Measurements from ENCODE around the gene WNT7B. TPM values are rescaled to one million over a fixed set of nuclear protein-coding genes. Genes with fewer than 3 reads are reported as not detected.

Gene WNT7B
- polyA plus RNA-seq, 2 donors = 6.6 to 6.8 TPM

- peaks cover 0 to 7% of the 10 kb centered on the region in 2 donors for H3K27me3 ChIP-seq (ENCODE audit: control insufficient read depth in 1 of 2, insufficient read depth in 2 of 2, low read length in 2 of 2)
- WGBS, 2 donors = 93 to 94% methylated on average over 10 of the region's 10 CpGs
These were observed 8.8 kb downstream of the WNT7B start for GRCh38 chr22:45968003-45968650.

GRCh38 chr22:45966895-45967365 lies 10.0 kb downstream of the WNT7B start:
- H3K36me3 ChIP-seq (ENCODE audit: control insufficient read depth in 2 of 2, insufficient read depth in 2 of 2, low read length in 1 of 2) = peaks cover 0 to 3% of the 10 kb centered on the region in 2 donors
- no peak overlapping the region for H3K27ac ChIP-seq (ENCODE audit: low read depth in 2 of 2, low read length in 1 of 2)
- H3K27me3 ChIP-seq (ENCODE audit: control insufficient read depth in 1 of 2, insufficient read depth in 2 of 2, low read length in 2 of 2) = peaks cover 0 to 7% of the 10 kb centered on the region in 2 donors
- no peaks in the 10 kb centered on the region for H3K9me3 ChIP-seq (ENCODE audit: control insufficient read depth in 2 of 2, insufficient read depth in 1 of 2, low read depth in 1 of 2, low read length in 1 of 2)
- WGBS, 2 donors = 59 to 76% methylated on average over 17 of the region's 17 CpGs
- H3K4me3 ChIP-seq (ENCODE audit: low read depth in 1 of 2, low read length in 2 of 2) = no peak overlapping the region
- H3K4me1 ChIP-seq (ENCODE audit: control insufficient read depth in 2 of 2, insufficient read depth in 2 of 2, low read length in 1 of 2) = peaks cover 4 to 10% of the 10 kb centered on the region in 2 donors

More at GRCh38 chr22:45968003-45968650, 8.8 kb downstream of the WNT7B start:
- Histone ChIP-seq H3K4me3 (ENCODE audit: low read depth in 1 of 2, low read length in 2 of 2) (no peak overlapping the region), H3K9me3 (ENCODE audit: control insufficient read depth in 2 of 2, insufficient read depth in 1 of 2, low read depth in 1 of 2, low read length in 1 of 2) (no peaks in the 10 kb centered on the region), H3K36me3 (ENCODE audit: control insufficient read depth in 2 of 2, insufficient read depth in 2 of 2, low read length in 1 of 2) (peaks cover 0 to 3% of the 10 kb centered on the region in 2 donors), H3K27ac (ENCODE audit: low read depth in 2 of 2, low read length in 1 of 2) (no peak overlapping the region), H3K4me1 (ENCODE audit: control insufficient read depth in 2 of 2, insufficient read depth in 2 of 2, low read length in 1 of 2) (peaks cover 6 to 13% of the 10 kb centered on the region in 2 donors)

GRCh38 chr22:45966320-45966894 lies 10.6 kb downstream of the WNT7B start:
- WGBS, 2 donors = 61 to 63% methylated on average over 19 of the region's 19 CpGs
- H3K27me3 ChIP-seq (ENCODE audit: control insufficient read depth in 1 of 2, insufficient read depth in 2 of 2, low read length in 2 of 2) = peaks cover 0 to 2% of the 10 kb centered on the region in 2 donors

DNA sequence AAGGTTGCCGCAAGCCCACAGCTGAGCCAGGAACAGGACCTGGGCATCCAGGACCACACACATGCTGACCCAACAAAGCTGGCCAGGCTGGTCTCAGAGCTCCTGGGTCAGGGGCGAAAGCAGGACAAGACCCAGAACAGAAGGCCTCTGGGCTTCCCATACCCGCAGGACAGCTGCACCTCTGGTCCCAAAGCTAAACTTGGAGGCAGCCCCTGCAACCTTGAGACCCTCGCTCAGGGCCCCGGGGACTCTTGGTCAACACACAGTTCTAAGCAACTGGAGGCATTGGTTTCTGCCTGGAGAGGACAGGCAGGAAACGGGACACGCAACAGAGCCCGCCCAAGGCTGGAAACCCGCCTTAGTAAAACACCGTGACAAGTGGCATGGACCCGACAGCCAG lies 11.4 kb downstream of the WNT7B start:
- H3K27me3 ChIP-seq (ENCODE audit: control insufficient read depth in 1 of 2, insufficient read depth in 2 of 2, low read length in 2 of 2) = no peaks in the 10 kb centered on the region
- H3K4me3 ChIP-seq (ENCODE audit: low read depth in 1 of 2, low read length in 2 of 2) = no peak overlapping the region
- no peaks in the 10 kb centered on the region for H3K9me3 ChIP-seq (ENCODE audit: control insufficient read depth in 2 of 2, insufficient read depth in 1 of 2, low read depth in 1 of 2, low read length in 1 of 2)
- H3K4me1 ChIP-seq (ENCODE audit: control insufficient read depth in 2 of 2, insufficient read depth in 2 of 2, low read length in 1 of 2) = peaks cover 3 to 4% of the 10 kb centered on the region in 2 donors
- no peak overlapping the region for H3K27ac ChIP-seq (ENCODE audit: low read depth in 2 of 2, low read length in 1 of 2)
- 85 to 92% methylated on average over 11 of the region's 11 CpGs for WGBS, 2 donors
- no peaks in the 10 kb centered on the region for H3K36me3 ChIP-seq (ENCODE audit: control insufficient read depth in 2 of 2, insufficient read depth in 2 of 2, low read length in 1 of 2)

More at GRCh38 chr22:45966320-45966894, 10.6 kb downstream of the WNT7B start:
- Histone ChIP-seq H3K4me1 (ENCODE audit: control insufficient read depth in 2 of 2, insufficient read depth in 2 of 2, low read length in 1 of 2) (peaks cover 3 to 5% of the 10 kb centered on the region in 2 donors), H3K4me3 (ENCODE audit: low read depth in 1 of 2, low read length in 2 of 2) (no peak overlapping the region), H3K36me3 (ENCODE audit: control insufficient read depth in 2 of 2, insufficient read depth in 2 of 2, low read length in 1 of 2) (peaks cover 0 to 1% of the 10 kb centered on the region in 2 donors), H3K9me3 (ENCODE audit: control insufficient read depth in 2 of 2, insufficient read depth in 1 of 2, low read depth in 1 of 2, low read length in 1 of 2) (no peaks in the 10 kb centered on the region), H3K27ac (ENCODE audit: low read depth in 2 of 2, low read length in 1 of 2) (no peak overlapping the region)

DNA sequence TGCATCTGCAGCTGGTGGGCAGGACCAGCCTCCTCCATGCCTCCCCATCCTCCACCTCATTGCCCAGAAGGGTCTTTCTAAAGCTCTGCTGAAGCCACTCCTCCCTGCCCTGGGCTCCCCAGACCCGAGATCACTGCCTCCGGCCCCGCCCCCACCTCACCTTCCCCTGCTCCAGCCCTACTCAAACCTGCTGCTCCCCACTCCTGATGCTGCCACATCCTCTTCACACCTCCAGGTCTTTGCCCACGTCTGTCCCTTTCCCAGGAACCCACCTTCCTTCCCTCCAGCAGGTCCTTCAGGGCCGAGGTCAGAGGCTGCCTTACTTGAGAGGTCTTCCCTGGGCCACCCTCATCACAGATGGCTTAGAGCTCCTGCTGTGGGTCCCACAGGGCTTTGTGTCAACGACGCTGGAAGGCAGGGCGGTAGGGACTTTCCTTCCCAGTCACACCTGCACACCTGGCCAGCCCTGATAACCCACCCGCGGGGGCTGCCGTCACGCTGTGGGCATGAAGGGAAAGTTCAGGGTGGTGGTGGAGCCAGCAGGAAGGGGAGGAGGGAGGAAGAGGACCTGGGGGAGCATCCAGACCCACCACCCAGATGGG lies 11.9 kb downstream of the WNT7B start:
- H3K9me3 ChIP-seq (ENCODE audit: control insufficient read depth in 2 of 2, insufficient read depth in 1 of 2, low read depth in 1 of 2, low read length in 1 of 2) = no peaks in the 10 kb centered on the region
- no peaks in the 10 kb centered on the region for H3K27me3 ChIP-seq (ENCODE audit: control insufficient read depth in 1 of 2, insufficient read depth in 2 of 2, low read length in 2 of 2)
- H3K4me3 ChIP-seq (ENCODE audit: low read depth in 1 of 2, low read length in 2 of 2) = no peak overlapping the region
- no peak overlapping the region for H3K27ac ChIP-seq (ENCODE audit: low read depth in 2 of 2, low read length in 1 of 2)
- H3K4me1 ChIP-seq (ENCODE audit: control insufficient read depth in 2 of 2, insufficient read depth in 2 of 2, low read length in 1 of 2) = peaks cover 3 to 4% of the 10 kb centered on the region in 2 donors
- WGBS, 2 donors = 50 to 51% methylated on average over 12 of the region's 12 CpGs
- H3K36me3 ChIP-seq (ENCODE audit: control insufficient read depth in 2 of 2, insufficient read depth in 2 of 2, low read length in 1 of 2) = no peaks in the 10 kb centered on the region

DNA sequence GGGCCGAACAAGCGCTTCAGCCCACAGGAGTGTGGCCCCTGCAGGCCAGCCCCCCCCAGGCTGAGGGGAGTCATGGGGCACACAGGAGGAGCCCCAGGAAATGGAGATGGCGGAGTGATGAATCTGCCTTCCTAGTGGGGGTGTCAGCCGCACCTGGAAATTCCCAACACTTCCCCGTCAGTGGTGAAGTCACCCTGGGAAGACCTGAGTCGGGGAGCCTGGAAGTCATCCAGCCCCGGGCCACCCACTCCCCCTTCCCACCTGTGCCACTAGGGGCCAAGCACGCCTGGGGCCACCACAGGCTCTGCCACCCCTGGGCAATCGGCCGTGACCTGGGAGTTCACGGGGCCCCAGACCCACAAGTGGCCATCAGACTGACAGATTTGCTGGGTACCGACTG lies 12.6 kb downstream of the WNT7B start:
- 74% methylated on average over 12 of the region's 12 CpGs for WGBS, 2 donors
- Histone ChIP-seq H3K9me3 (ENCODE audit: control insufficient read depth in 2 of 2, insufficient read depth in 1 of 2, low read depth in 1 of 2, low read length in 1 of 2) (no peaks in the 10 kb centered on the region), H3K27ac (ENCODE audit: low read depth in 2 of 2, low read length in 1 of 2) (no peak overlapping the region), H3K36me3 (ENCODE audit: control insufficient read depth in 2 of 2, insufficient read depth in 2 of 2, low read length in 1 of 2) (no peaks in the 10 kb centered on the region), H3K4me1 (ENCODE audit: control insufficient read depth in 2 of 2, insufficient read depth in 2 of 2, low read length in 1 of 2) (peaks cover 3 to 4% of the 10 kb centered on the region in 2 donors), H3K27me3 (ENCODE audit: control insufficient read depth in 1 of 2, insufficient read depth in 2 of 2, low read length in 2 of 2) (no peaks in the 10 kb centered on the region), H3K4me3 (ENCODE audit: low read depth in 1 of 2, low read length in 2 of 2) (no peak overlapping the region)

DNA sequence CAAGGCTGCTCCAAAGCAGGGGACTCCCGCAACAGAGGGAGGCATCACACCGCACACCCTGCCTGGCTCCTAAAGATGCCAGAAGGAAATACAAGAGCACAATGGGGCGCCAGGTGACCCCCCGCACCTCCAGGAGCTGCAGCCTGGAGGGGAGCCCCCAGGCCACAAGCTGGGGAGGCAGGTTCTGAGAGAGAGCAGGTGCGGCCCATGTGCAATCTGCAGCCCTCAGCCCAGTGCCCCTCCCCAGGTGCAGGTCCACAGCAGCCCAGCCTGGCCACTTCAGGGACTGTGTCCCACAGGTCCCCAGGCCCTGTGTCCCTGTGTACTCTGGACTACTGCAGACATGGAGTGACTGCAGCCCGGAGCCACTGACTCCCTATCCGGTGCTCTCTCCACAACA lies 13.1 kb downstream of the WNT7B start:
- no peak overlapping the region for H3K27ac ChIP-seq (ENCODE audit: low read depth in 2 of 2, low read length in 1 of 2)
- H3K36me3 ChIP-seq (ENCODE audit: control insufficient read depth in 2 of 2, insufficient read depth in 2 of 2, low read length in 1 of 2) = peaks cover 0 to 2% of the 10 kb centered on the region in 2 donors
- H3K27me3 ChIP-seq (ENCODE audit: control insufficient read depth in 1 of 2, insufficient read depth in 2 of 2, low read length in 2 of 2) = no peaks in the 10 kb centered on the region
- H3K9me3 ChIP-seq (ENCODE audit: control insufficient read depth in 2 of 2, insufficient read depth in 1 of 2, low read depth in 1 of 2, low read length in 1 of 2) = no peaks in the 10 kb centered on the region
- 78 to 80% methylated on average over 7 of the region's 7 CpGs for WGBS, 2 donors
- no peak overlapping the region for H3K4me3 ChIP-seq (ENCODE audit: low read depth in 1 of 2, low read length in 2 of 2)
- H3K4me1 ChIP-seq (ENCODE audit: control insufficient read depth in 2 of 2, insufficient read depth in 2 of 2, low read length in 1 of 2) = peaks cover 0 to 4% of the 10 kb centered on the region in 2 donors

DNA sequence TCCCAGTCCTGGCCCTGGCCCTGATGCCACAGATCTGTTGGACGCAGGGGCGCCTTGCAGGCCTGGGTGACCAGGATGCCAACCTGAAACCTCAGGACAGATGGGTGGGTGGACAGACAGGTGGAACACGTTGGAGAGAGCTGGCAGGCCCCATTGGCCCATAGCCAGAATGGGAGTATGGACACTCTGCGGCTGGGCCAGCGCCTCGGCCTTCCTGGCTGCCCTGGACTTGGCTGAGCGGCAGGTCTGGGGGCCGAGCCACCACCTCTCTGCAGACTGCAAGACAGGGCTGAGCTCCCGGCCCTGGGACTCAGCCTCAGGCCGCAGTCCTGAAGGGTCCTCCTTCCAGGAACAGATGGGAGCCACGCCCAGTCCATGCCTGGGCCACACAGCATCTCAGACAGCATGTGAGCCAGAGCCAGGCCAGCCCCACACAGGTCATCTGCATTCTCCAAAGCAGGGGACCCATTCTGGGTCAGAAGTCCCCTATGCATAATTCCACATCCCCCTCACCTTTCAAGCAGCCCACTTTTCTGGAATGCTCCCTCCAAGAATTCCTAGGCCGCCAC lies 14.1 kb downstream of the WNT7B start:
- no peak overlapping the region for H3K27ac ChIP-seq (ENCODE audit: low read depth in 2 of 2, low read length in 1 of 2)
- H3K27me3 ChIP-seq (ENCODE audit: control insufficient read depth in 1 of 2, insufficient read depth in 2 of 2, low read length in 2 of 2) = no peaks in the 10 kb centered on the region
- WGBS, 2 donors = 73 to 75% methylated on average over 12 of the region's 12 CpGs
- H3K4me1 ChIP-seq (ENCODE audit: control insufficient read depth in 2 of 2, insufficient read depth in 2 of 2, low read length in 1 of 2) = peaks cover 0 to 4% of the 10 kb centered on the region in 2 donors
- H3K9me3 ChIP-seq (ENCODE audit: control insufficient read depth in 2 of 2, insufficient read depth in 1 of 2, low read depth in 1 of 2, low read length in 1 of 2) = no peaks in the 10 kb centered on the region
- peaks cover 0 to 4% of the 10 kb centered on the region in 2 donors for H3K36me3 ChIP-seq (ENCODE audit: control insufficient read depth in 2 of 2, insufficient read depth in 2 of 2, low read length in 1 of 2)
- H3K4me3 ChIP-seq (ENCODE audit: low read depth in 1 of 2, low read length in 2 of 2) = no peak overlapping the region

DNA sequence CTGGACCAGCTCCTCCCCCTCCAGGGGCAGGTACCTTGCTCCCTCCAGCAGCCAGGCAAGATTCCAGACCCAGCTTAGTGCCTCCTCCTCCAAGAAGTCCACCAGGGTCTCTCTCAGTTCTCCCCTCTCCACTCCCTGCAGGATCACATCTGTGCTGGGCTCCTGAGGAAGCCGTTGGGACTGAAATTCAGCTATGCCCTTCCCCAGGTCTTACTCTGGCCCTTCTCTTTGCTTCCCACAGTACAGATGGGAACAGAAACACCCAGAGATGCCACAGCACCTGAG lies 14.6 kb downstream of the WNT7B start:
- H3K27ac ChIP-seq (ENCODE audit: low read depth in 2 of 2, low read length in 1 of 2) = no peak overlapping the region
- 84 to 89% methylated on average over 1 of the region's 1 CpG for WGBS, 2 donors
- H3K4me3 ChIP-seq (ENCODE audit: low read depth in 1 of 2, low read length in 2 of 2) = no peak overlapping the region
- H3K9me3 ChIP-seq (ENCODE audit: control insufficient read depth in 2 of 2, insufficient read depth in 1 of 2, low read depth in 1 of 2, low read length in 1 of 2) = no peaks in the 10 kb centered on the region
- H3K27me3 ChIP-seq (ENCODE audit: control insufficient read depth in 1 of 2, insufficient read depth in 2 of 2, low read length in 2 of 2) = no peaks in the 10 kb centered on the region
- peaks cover 0 to 4% of the 10 kb centered on the region in 2 donors for H3K36me3 ChIP-seq (ENCODE audit: control insufficient read depth in 2 of 2, insufficient read depth in 2 of 2, low read length in 1 of 2)
- H3K4me1 ChIP-seq (ENCODE audit: control insufficient read depth in 2 of 2, insufficient read depth in 2 of 2, low read length in 1 of 2) = peaks cover 0 to 4% of the 10 kb centered on the region in 2 donors

Data from esophagus (tissue), 2 donors.